SK-N-DZ (cell line): ENCODE results near the gene MAPRE3. TPM values are rescaled to one million over a fixed set of nuclear protein-coding genes. Genes with fewer than 3 reads are reported as not detected.
"Not testable (repeated sequence)": the region's sequence is repeated elsewhere in the genome, so short reads cannot be mapped to it uniquely, and the experiment has no call there.

Source experiments
- DNase-seq: peaks from one replicate; pipeline ENCODE4 v3.0.0-alpha.2; 2015; ENCODE audit warnings: low spot score
- polyA plus RNA-seq, 2 experiments: library from polyadenylated mRNA; depleted of rRNA; stranded (reverse); fragments of >200 nt; gene quantifications; 2 replicates each; pipeline ENCODE4 v1.2.3, GENCODE V29; 2014

Gene MAPRE3
- 5.9 and 6.9 TPM in 2 replicates for polyA plus RNA-seq (2014; cell fraction: cytosol; rRNA removed)
- polyA plus RNA-seq (2014; cell fraction: nucleus; rRNA removed) = 30.4 and 32.8 TPM in 2 replicates

GRCh38 chr2:26970244-26970927 is at the start of gene MAPRE3:
Gene MAPRE3, plus strand, starts transcription at chr2:26970637. Its CDS starts 51,582 bp downstream, at chr2:27022219.
- peak; percentile 96 for DNase-seq

- no peak for DNase-seq
These were observed 49.1 kb upstream of the MAPRE3 start for GRCh38 chr2:26921323-26921722.

GRCh38 chr2:26922405-26923188 is 47.8 kb upstream of the MAPRE3 start:
- DNase-seq = peak; percentile 42

GRCh38 chr2:26923189-26923466 is 47.3 kb upstream of the MAPRE3 start:
- not testable (repeated sequence) for DNase-seq

- no peak for DNase-seq
These were observed 45.7 kb upstream of the MAPRE3 start for GRCh38 chr2:26924731-26925099.

GRCh38 chr2:26925100-26925791 is 45.2 kb upstream of the MAPRE3 start:
- no peak for DNase-seq

- no peak for DNase-seq
These were observed 43.2 kb upstream of the MAPRE3 start for GRCh38 chr2:26927221-26927620.

GRCh38 chr2:26932974-26933373 is 37.5 kb upstream of the MAPRE3 start:
- no peak for DNase-seq

- no peak for DNase-seq
These were observed 36.8 kb upstream of the MAPRE3 start for GRCh38 chr2:26933431-26934334.

GRCh38 chr2:26934335-26934724 is 36.1 kb upstream of the MAPRE3 start:
- DNase-seq = no peak

- DNase-seq = no peak
These were observed 35.5 kb upstream of the MAPRE3 start for GRCh38 chr2:26934985-26935384.

GRCh38 chr2:26936855-26937254 is 33.6 kb upstream of the MAPRE3 start:
- no peak for DNase-seq

GRCh38 chr2:26938399-26939118 is 31.9 kb upstream of the MAPRE3 start:
- DNase-seq = no peak

GRCh38 chr2:26940001-26940400 is 30.4 kb upstream of the MAPRE3 start:
- no peak for DNase-seq

- no peak for DNase-seq
These were observed 29.0 kb upstream of the MAPRE3 start for GRCh38 chr2:26941486-26941885.

GRCh38 chr2:26942543-26943295 is 27.7 kb upstream of the MAPRE3 start:
- DNase-seq = peak; percentile 64

- DNase-seq = no peak
These were observed 24.3 kb upstream of the MAPRE3 start for GRCh38 chr2:26945991-26946750.

- no peak for DNase-seq
These were observed 23.3 kb upstream of the MAPRE3 start for GRCh38 chr2:26946841-26947784.
